ENCODE measurements around the gene TBXAS1.

DNA sequence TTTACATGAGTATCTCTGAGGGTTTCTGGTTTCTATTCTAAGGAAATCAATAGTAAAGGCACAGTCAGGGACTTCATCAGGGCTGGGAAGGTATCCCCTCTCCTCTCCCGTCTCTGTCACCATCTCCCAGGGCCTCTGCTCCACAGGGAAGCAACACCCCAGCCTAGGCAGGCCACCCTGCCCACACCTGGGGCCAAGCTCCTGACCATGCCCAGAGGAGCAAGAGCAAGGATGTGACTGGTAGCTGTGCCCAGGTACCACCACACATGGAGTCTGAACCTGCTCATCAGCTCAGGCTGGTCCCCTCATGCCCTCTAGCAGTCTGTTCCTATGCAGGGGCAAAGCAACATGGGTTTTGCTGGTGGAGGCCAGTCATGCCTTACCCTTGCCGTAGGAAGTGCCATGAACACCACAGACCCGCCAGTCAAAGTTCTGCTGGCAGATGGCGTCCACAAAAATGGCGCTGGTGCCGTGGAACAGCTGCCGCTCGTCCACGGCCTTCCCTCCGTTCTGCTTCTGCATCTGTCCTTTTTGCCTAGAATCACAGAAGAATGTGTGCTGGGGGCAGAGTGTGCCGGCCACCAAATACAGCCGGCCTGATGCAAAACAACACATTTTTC, 196.9 kb downstream of the TBXAS1 start:
- no peak for TF ChIP-seq POLR2A (IDR thresholded peaks at IDR 0.05; ENCODE audit: low read depth, low read length)
- TF ChIP-seq POLR2AphosphoS5 (IDR thresholded peaks at IDR 0.05; ENCODE audit: insufficient read depth, low read depth, low read length), result no peak
- TF ChIP-seq, protein P1, sequence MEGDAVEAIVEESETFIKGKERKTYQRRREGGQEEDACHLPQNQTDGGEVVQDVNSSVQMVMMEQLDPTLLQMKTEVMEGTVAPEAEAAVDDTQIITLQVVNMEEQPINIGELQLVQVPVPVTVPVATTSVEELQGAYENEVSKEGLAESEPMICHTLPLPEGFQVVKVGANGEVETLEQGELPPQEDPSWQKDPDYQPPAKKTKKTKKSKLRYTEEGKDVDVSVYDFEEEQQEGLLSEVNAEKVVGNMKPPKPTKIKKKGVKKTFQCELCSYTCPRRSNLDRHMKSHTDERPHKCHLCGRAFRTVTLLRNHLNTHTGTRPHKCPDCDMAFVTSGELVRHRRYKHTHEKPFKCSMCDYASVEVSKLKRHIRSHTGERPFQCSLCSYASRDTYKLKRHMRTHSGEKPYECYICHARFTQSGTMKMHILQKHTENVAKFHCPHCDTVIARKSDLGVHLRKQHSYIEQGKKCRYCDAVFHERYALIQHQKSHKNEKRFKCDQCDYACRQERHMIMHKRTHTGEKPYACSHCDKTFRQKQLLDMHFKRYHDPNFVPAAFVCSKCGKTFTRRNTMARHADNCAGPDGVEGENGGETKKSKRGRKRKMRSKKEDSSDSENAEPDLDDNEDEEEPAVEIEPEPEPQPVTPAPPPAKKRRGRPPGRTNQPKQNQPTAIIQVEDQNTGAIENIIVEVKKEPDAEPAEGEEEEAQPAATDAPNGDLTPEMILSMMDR (IDR thresholded peaks at IDR 0.05; ENCODE audit: extremely low read depth in 1 of 2, insufficient read depth in 1 of 2, low read depth in 1 of 2, low read length in 2 of 2), result no peak
- no peak for TF ChIP-seq GATA2 (IDR thresholded peaks at IDR 0.05; ENCODE audit: insufficient read depth, insufficient read length, low read depth, low read length)
- TF ChIP-seq JUN (IDR thresholded peaks at IDR 0.05; ENCODE audit: borderline replicate concordance, insufficient read depth, insufficient read length, low read depth), result no peak
- TF ChIP-seq, protein P2, sequence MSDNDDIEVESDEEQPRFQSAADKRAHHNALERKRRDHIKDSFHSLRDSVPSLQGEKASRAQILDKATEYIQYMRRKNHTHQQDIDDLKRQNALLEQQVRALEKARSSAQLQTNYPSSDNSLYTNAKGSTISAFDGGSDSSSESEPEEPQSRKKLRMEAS (IDR thresholded peaks at IDR 0.05; ENCODE audit: insufficient read depth, insufficient read length), result no peak
- no peak for TF ChIP-seq EZH2 (IDR thresholded peaks at IDR 0.05; ENCODE audit: borderline replicate concordance, low read depth, low read length, severe bottlenecking)
- no peak for TF ChIP-seq MYC (IDR thresholded peaks at IDR 0.05; ENCODE audit: low read depth, low read length)
- TF ChIP-seq FOS (IDR thresholded peaks at IDR 0.05; ENCODE audit: borderline replicate concordance, insufficient read depth, low read length), result no peak
